Stimulated activated CD4-positive, alpha-beta T cell treated with anti-CD3 and anti-CD28 coated beads, Interleukin-12 subunit alpha, Interleukin-12 subunit beta, amount 100 ng/mL, for 4 hours (primary cell): ENCODE results near the gene TRPV4.

ENCODE experiments used
- DNase-seq: peaks from one replicate; pipeline ENCODE4 v3.0.0-alpha.2; 2020

Gene TRPV4

GRCh38 chr12:109804820-109805761 lies 28.1 kb downstream of the TRPV4 start:
- peak; percentile 65 for DNase-seq

- DNase-seq = no peak
Measured at GRCh38 chr12:109803678-109804077, 29.5 kb downstream of the TRPV4 start.

- DNase-seq = no peak
Measured at GRCh38 chr12:109802828-109803227, 30.4 kb downstream of the TRPV4 start.

- DNase-seq = no peak
Measured at GRCh38 chr12:109800536-109800935, 32.7 kb downstream of the TRPV4 start.

- DNase-seq = no peak
Measured at GRCh38 chr12:109798691-109799090, 34.5 kb downstream of the TRPV4 start.

GRCh38 chr12:109797905-109798669 lies 35.1 kb downstream of the TRPV4 start:
- DNase-seq = no peak

GRCh38 chr12:109796057-109796456 lies 37.1 kb downstream of the TRPV4 start:
- DNase-seq = no peak

- DNase-seq = no peak
Measured at GRCh38 chr12:109795023-109795422, 38.2 kb downstream of the TRPV4 start.

GRCh38 chr12:109793826-109794501 lies 39.2 kb downstream of the TRPV4 start:
- DNase-seq = no peak

- no peak for DNase-seq
Measured at GRCh38 chr12:109793411-109793810, 39.8 kb downstream of the TRPV4 start.

GRCh38 chr12:109792992-109793391 lies 40.2 kb downstream of the TRPV4 start:
- no peak for DNase-seq

- DNase-seq = no peak
Measured at GRCh38 chr12:109789526-109790048, 43.6 kb downstream of the TRPV4 start.

- no peak for DNase-seq
Measured at GRCh38 chr12:109786799-109787198, 46.4 kb downstream of the TRPV4 start.

GRCh38 chr12:109785854-109786253 lies 47.3 kb downstream of the TRPV4 start:
- no peak for DNase-seq

GRCh38 chr12:109783965-109784244 lies 49.3 kb downstream of the TRPV4 start:
- no peak for DNase-seq

GRCh38 chr12:109783135-109783964 lies 49.8 kb downstream of the TRPV4 start:
- no peak for DNase-seq

- no peak for DNase-seq
Measured at GRCh38 chr12:109782326-109782703, 50.9 kb downstream of the TRPV4 start.

GRCh38 chr12:109781668-109782325 lies 51.4 kb downstream of the TRPV4 start:
- no peak for DNase-seq

- DNase-seq = no peak
Measured at GRCh38 chr12:109779382-109779781, 53.8 kb downstream of the TRPV4 start.

GRCh38 chr12:109778684-109779083 lies 54.5 kb downstream of the TRPV4 start:
- no peak for DNase-seq

GRCh38 chr12:109777544-109777943 lies 55.7 kb downstream of the TRPV4 start:
- DNase-seq = no peak

- no peak for DNase-seq
Measured at GRCh38 chr12:109776624-109777023, 56.6 kb downstream of the TRPV4 start.
